ENCODE results near the gene PRLHR.

PRLHR gene

DNA sequence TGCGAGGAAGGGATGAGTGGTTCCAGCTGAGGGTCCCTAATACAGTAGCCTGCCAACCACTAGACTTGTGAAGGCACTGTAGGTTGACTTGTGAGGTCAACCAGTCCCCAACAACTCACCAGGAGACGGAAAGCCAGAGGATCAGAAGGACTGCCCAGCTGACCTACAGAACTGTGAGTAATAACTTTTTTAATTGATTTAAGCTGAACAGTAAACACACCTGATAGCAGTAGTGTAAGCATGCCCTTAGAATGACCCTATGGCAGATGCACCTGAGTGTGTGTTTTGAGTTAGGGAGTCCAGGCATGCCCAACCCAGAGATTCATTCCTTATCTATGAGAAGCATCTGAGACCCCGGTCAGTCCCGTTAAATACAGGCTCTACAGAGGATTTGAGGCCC, 14.1 kb downstream of the PRLHR start:
- DNase-seq (ENCODE audit: low read depth in 1 of 2, low spot score in 1 of 2): no peak
- Histone ChIP-seq H3K27ac (replicated peaks) (no peak overlapping the region), H3K27me3 (ENCODE audit: insufficient read depth, poor library complexity, severe bottlenecking) (peaks cover 6% of the 10 kb centered on the region), H3K4me3 (replicated peaks; ENCODE audit: insufficient read depth, low read length) (no peak overlapping the region)
- TF ChIP-seq POLR2AphosphoS5 (IDR thresholded peaks at IDR 0.05; ENCODE audit: low read depth) (no peak), GABPA (IDR thresholded peaks at IDR 0.05; ENCODE audit: low read depth) (no peak), SPI1 (IDR thresholded peaks at IDR 0.05; ENCODE audit: borderline replicate concordance, low read depth) (no peak)
- TF ChIP-seq, protein P1, sequence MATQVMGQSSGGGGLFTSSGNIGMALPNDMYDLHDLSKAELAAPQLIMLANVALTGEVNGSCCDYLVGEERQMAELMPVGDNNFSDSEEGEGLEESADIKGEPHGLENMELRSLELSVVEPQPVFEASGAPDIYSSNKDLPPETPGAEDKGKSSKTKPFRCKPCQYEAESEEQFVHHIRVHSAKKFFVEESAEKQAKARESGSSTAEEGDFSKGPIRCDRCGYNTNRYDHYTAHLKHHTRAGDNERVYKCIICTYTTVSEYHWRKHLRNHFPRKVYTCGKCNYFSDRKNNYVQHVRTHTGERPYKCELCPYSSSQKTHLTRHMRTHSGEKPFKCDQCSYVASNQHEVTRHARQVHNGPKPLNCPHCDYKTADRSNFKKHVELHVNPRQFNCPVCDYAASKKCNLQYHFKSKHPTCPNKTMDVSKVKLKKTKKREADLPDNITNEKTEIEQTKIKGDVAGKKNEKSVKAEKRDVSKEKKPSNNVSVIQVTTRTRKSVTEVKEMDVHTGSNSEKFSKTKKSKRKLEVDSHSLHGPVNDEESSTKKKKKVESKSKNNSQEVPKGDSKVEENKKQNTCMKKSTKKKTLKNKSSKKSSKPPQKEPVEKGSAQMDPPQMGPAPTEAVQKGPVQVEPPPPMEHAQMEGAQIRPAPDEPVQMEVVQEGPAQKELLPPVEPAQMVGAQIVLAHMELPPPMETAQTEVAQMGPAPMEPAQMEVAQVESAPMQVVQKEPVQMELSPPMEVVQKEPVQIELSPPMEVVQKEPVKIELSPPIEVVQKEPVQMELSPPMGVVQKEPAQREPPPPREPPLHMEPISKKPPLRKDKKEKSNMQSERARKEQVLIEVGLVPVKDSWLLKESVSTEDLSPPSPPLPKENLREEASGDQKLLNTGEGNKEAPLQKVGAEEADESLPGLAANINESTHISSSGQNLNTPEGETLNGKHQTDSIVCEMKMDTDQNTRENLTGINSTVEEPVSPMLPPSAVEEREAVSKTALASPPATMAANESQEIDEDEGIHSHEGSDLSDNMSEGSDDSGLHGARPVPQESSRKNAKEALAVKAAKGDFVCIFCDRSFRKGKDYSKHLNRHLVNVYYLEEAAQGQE (IDR thresholded peaks at IDR 0.05; ENCODE audit: insufficient replicate concordance, low read depth): no peak
- TF ChIP-seq, protein P2, sequence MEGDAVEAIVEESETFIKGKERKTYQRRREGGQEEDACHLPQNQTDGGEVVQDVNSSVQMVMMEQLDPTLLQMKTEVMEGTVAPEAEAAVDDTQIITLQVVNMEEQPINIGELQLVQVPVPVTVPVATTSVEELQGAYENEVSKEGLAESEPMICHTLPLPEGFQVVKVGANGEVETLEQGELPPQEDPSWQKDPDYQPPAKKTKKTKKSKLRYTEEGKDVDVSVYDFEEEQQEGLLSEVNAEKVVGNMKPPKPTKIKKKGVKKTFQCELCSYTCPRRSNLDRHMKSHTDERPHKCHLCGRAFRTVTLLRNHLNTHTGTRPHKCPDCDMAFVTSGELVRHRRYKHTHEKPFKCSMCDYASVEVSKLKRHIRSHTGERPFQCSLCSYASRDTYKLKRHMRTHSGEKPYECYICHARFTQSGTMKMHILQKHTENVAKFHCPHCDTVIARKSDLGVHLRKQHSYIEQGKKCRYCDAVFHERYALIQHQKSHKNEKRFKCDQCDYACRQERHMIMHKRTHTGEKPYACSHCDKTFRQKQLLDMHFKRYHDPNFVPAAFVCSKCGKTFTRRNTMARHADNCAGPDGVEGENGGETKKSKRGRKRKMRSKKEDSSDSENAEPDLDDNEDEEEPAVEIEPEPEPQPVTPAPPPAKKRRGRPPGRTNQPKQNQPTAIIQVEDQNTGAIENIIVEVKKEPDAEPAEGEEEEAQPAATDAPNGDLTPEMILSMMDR (IDR thresholded peaks at IDR 0.05; ENCODE audit: insufficient read depth, low read length): no peak

DNA sequence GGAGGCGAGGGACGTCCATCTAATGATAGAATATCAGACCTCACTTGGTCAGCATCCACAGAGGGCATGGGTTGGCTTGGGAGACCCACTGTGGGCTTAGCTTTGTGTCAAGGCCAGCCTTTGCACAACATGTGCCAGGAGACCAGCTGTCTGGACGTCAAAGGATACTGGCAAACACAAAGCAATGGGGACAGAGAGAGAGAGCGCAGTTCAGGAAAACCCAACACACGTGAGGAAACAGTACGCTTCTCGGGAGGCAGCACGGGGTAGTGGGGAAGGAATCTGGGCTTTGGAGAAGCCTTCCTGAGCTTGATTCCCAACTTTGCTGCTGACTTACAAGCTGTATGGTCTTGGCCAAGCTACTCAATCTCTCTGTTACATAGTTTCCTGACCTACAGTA, 14.7 kb downstream of the PRLHR start:
- Histone ChIP-seq H3K4me3 (replicated peaks; ENCODE audit: insufficient read depth, low read length) (no peak overlapping the region), H3K27ac (replicated peaks) (no peak overlapping the region), H3K27me3 (ENCODE audit: insufficient read depth, poor library complexity, severe bottlenecking) (peaks cover 6% of the 10 kb centered on the region)
- TF ChIP-seq GABPA (IDR thresholded peaks at IDR 0.05; ENCODE audit: low read depth): no peak
- TF ChIP-seq POLR2AphosphoS5 (IDR thresholded peaks at IDR 0.05; ENCODE audit: low read depth): no peak
- TF ChIP-seq, protein P2 (IDR thresholded peaks at IDR 0.05; ENCODE audit: insufficient read depth, low read length): no peak
- no peak for TF ChIP-seq SPI1 (IDR thresholded peaks at IDR 0.05; ENCODE audit: borderline replicate concordance, low read depth)
- TF ChIP-seq, protein P1 (IDR thresholded peaks at IDR 0.05; ENCODE audit: insufficient replicate concordance, low read depth): no peak
- DNase-seq (ENCODE audit: low read depth in 1 of 2, low spot score in 1 of 2): no peak

DNA sequence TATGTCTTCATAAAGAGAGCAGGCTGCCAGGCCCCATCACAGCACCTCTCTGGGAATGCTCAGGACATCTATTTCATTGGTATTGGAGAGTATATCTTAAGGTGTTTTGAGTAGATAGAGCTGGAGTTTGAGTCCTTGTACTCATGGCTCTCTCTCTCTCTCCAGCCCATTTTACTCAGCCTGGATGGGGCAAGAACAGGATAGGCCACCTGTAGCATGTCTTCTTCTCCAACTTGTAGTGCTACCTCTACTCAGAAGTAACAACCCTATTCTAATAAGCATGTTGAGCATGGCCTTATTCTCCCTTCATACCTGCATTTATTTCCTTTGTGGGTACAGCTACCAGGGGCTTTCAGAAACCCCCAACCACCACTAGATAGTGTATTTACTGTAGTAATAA, 21.9 kb downstream of the PRLHR start:
- Histone ChIP-seq H3K27me3 (ENCODE audit: insufficient read depth, poor library complexity, severe bottlenecking) (no peaks in the 10 kb centered on the region), H3K4me3 (replicated peaks; ENCODE audit: insufficient read depth, low read length) (no peak overlapping the region), H3K27ac (replicated peaks) (no peak overlapping the region)
- no peak for DNase-seq (ENCODE audit: low read depth in 1 of 2, low spot score in 1 of 2)
- TF ChIP-seq GABPA (IDR thresholded peaks at IDR 0.05; ENCODE audit: low read depth) (no peak), SPI1 (IDR thresholded peaks at IDR 0.05; ENCODE audit: borderline replicate concordance, low read depth) (no peak), POLR2AphosphoS5 (IDR thresholded peaks at IDR 0.05; ENCODE audit: low read depth) (no peak)
- TF ChIP-seq, protein P2 (IDR thresholded peaks at IDR 0.05; ENCODE audit: insufficient read depth, low read length): no peak
- TF ChIP-seq, protein P1 (IDR thresholded peaks at IDR 0.05; ENCODE audit: insufficient replicate concordance, low read depth): no peak
